Activated CD4-positive, alpha-beta T cell treated with anti-CD3 and anti-CD28 coated beads, Interleukin-2, amount 50 U/mL, for 48 hours (primary cell): Measurements from ENCODE around the gene FBXO39.
A peak's percentile ranks its signal among the peaks of the same experiment; 100 is the strongest.
"Not testable (repeated sequence)": the region's sequence is repeated elsewhere in the genome, so short reads cannot be mapped to it uniquely, and the experiment has no call there.

Experiments used
- DNase-seq, 2 experiments: peaks; one replicate each; pipeline ENCODE4 v3.0.0-alpha.2; 2020

FBXO39 gene

DNA sequence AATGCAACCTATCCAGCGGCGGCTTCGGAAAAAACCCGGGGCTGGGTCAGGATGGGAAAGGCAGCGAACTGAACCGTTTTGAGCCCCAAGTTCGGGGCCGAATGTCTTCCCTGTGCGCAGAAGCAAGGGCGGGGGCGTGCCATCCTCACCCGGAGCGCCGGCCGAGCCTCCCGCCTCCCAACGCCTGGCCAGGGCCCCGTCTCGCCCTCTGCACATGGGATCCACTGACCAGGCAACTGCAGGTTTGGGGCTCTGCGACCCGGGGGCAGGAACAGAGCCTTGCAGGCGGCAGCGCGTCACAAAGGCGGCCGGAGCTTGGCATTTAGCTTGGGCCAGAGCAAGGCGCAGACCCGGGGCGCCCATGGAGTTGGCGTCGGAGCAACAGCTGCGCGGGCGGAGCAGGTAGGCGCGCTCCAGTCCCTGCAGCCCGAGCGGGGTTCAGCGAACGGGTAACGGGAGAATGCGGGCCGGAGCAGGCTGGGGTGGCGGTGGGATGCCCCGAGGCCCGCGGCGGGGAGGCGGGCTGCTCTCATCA, at the start of gene FBXO39:
FBXO39 (plus strand) TSS at position 345 of the 535 bp plus-strand sequence. CDS start 3,654 bp downstream, outside the sequence.
- DNase-seq, result no peak

DNA sequence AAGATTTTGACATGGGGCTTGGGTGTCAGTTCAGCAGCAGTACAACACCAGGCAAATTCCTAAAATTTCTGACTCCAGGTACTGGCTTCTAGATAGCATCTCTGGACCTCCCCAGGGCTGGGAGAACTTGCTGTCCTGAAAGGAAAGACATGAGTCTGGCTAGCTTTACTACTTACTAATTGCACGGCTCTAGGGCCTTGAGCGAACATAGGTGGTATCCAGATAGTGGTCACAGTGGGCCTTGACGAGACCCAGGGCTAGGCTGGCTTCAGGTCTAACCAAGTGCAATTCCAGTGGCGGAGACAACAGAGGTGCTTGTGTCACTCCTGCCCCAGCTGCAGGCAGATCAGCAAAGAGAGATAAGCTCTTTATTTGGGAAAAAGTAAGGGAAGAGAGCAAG, 46.5 kb upstream of the FBXO39 start:
- no peak for DNase-seq

DNA sequence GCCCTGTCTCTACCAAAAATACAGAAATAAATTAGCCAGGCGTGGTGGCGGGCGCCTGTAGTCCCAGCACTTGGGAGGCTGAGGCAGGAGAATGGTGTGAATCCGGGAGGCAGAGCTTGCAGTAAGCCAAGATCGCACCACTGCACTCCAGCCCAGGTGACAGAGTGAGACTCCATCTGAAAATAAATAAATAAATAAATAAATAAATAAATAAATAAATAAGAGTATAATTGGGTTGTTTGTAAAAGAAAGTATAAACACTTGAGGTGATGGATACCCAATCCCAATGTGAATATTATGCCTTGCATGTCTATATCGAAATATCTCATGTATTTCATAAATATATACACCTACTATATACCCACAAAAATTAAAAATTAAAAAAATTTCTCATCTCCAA, 29.4 kb upstream of the FBXO39 start:
- DNase-seq, result not testable (repeated sequence)

DNA sequence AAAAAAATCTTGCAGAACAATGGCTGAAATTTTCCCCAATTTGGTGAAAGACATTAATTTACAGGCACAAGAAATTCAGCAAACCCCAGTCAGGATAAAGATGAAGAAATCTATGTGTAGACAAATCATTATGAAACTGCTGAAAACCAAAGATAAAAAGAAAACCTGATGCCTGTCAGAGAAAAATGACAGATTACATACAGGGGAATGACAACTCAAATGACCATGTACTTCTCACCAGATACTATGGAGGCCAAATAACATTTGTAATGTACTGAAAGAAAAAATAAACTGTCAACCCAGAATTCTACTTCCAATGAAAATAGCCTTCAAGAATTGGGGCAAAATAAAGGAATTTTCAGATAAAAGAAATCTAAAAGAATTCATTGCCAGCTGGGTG, 27.4 kb upstream of the FBXO39 start:
- DNase-seq, result no peak

DNA sequence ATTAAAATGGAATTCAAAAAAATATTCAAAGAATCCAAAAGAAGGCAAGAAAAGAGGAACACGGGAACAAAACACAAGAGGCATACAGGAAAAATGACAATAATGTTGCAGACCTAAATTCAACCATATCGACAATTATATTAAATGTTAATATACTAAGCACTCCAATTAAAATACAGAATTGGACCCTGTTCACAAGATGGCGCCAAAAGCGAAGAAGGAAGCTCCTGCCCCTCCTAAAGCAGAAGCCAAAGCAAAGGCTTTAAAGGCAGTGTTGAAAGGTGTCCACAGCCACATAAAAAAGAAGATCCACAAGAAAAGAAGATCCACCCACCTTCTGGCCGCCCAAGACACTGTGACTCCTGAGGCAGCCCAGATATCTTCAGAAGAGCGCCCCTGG, 26.5 kb upstream of the FBXO39 start:
- DNase-seq, result no peak

DNA sequence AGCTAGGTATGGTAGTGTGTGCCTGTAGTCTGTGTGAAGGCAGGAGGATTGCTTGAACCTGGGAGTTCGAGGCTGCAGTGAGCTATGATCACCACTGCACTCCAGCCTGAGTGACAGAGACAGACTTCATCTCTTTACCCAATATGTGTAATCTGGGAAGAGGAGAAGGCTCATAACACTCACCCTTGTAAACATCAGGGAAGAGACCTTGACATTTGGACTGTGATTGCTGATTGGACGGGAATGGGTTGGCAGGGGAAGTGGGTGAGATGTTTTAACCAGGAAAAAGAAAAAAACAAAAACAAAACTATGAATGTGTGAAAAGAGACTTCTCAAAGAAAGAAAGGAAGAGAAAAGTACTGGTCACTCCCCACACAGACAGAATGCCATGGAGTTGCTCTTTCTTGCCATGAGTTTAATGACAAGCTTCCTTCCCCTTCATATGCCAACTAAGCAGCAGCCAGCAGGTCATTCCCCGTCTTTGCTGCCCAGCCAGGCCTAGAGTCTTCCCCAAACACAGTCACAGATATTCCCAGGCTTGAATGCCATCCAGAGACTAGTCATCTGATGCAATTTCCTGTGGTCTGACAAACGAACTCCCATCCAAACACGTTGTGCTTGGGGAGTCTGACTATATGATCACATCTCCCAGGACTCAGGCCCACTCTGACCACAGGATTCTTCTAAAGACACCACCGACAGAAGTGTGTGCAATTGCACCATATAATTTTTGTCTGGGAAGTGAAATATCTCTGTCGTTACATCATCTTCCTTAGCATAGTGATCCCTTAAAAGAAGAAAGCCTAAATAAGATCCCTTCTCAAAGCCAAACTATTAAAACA, 23.7 kb upstream of the FBXO39 start:
- DNase-seq, result no peak

DNA sequence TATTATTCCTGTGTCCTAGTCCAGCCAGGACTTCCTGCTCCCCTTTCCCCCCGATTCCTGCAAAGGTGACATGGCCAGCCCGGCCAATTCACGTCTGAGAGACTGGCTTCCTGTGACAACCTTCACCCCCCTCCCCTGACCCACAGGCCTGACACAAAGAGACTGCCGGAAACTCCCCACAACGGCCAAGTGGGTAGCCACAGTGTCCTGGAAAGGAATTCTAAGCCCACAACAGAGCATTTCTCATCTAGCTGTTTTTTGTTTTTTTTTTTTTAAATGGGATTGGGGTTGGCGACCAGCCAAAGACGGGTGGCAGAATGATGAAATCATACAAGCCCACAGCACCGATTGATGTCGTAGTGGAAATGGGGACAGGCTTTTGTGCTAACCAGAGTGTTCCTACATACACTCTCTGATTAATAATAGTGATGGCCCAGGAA, 23.0 kb upstream of the FBXO39 start:
- no peak for DNase-seq

DNA sequence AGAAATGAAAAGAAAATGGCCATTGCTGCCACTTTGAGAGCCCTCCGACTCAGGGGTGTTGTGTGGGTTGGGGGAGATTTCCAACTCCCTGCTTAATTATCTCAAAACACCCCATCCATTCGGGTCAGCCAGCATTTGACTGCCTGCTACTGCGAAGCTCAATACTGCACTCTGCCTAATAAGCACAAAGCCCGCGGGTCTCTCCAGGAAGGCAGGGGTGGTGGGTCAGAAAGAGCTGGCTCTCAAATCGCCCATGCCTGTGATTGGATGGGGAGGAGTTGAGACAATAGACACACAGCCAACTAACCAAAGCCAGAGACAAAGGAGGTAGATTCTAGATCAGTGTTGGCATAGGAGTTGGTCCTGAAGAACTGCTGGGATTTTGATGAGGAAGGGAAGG, 22.5 kb upstream of the FBXO39 start:
- DNase-seq, result no peak

DNA sequence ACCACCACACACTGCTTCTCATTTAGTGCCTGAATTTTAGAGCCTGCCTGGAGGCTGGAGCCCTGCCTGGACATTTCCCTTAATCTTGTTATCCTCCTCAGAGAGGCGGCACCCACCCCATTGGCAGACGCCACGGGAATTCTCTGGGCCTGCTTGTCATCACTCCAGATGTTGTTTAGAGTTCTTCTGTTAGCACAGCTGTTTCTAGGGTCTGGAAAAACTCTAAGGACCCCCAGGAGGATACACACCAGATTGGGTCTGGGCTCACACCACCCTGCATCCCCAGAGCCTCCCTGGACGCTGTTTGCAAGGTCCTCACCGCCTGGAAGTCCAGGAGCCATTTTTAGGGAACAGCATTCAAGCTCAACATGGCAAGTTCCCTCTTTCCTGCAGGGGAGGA, 20.7 kb upstream of the FBXO39 start:
- DNase-seq, result no peak

DNA sequence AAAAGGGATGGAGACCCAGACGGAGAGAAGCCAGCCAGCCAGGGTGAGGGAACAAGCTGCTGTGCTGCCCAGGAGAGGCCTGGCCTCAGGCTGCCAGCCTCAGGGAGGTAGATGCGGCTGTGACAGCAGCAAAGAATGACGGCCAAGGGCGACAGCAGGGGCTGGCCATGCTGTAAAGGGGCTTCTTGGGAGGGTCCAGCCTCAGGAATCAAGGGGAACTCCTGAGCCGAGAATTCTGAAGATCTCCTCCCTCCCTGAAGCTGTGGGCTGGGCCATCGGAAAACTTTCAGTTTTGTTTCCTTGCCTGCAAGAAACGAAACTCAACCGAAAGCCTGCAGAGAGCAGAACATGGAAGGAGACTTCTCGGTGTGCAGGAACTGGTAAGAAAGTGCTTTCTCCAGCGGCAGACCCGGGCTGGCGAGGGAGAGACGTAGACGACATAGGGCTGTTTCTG, 20.3 kb upstream of the FBXO39 start, which contains the start of gene XAF1:
XAF1 (plus strand) TSS at position 316 of the 454 bp plus-strand sequence; CDS start at position 349, 33 bp downstream.
- DNase-seq, result peak; percentile 36 to 46

DNA sequence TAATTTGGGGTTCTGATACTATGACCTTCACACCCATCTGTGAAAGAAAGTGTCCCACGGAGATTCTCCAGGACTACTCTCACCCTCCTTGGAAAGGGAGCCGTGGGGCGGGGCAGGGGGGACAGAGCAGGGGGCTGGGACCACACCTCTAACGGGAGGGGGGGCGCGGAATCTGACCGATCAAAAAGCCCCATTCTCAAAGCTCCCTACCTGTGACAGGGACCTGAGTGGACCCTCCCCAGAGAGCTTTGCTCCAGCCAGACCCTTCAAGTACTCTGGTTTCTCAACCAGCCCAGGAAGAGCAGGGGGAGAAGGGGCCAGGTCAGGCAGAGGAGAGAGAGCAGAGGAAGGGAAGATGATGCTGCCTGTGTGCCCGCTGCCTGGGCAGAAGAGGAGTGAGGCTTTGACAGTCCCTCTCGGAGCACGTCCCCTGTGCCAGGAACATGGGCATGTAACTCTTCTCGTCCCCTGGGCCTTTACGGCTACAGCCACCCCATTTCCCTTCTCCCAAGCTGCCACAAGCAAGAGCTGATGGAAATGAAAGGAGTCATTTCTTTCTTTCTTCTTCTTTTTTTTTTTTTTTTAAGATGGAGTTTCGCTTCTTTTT, 19.5 kb upstream of the FBXO39 start:
- peak; percentile 21 to 24 for DNase-seq

DNA sequence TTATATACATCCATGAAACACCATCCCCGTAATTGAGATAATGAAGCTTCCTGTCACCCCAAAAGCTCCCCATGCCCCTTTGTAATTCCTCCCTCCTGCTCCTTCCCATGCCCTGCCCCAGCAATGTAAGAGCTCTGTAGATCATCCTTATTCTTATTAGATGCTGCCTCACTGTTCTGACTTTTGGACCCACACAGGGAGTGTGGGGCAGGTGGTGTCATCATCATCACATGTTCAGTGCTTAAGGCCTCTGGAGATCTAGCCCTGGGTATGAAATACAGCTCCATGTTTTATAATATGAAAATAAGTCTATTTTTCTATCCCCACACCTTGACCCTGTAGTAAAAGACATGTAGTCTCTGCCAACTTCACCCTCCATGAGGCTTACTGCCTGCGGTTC, 18.3 kb upstream of the FBXO39 start:
- DNase-seq, result no peak

DNA sequence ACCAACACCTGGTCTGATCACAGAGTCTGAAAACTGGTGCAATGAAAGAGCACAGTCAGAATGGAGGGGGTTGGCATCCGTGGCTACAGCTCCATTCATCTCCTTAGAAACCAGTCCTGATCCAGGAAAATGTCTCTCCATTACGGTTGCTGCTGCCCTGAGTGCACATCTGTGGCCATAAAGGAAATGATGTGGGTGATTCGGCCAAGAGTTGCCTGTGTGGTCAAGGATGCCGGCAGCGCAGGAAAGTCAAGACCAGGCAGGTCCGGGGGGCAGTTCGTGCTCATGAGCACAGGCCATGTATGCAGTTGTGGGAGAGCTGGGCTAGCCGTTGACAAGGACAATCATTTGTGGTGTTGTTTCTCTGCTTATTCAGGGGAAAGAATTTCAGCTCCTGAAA, 14.2 kb upstream of the FBXO39 start:
- DNase-seq, result no peak

DNA sequence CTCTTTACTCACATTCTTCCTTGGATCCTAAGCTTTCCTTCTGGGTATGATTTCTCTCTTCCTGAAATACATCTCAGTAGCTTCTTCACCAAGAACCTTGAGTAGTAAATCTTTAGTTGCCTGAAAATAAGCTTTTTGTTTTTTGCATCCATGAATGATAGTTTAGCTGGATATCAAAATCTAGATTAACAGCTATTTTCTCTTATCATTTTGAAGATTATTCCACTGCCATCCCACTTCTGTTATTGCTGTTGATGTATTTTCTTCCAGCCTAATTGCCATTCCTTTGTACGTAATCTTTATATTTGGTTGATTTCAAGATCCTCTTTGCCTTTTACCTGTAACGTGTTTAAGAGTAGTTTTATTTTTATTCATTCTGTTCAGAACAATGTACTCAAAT, 7.6 kb upstream of the FBXO39 start:
- DNase-seq, result no peak

DNA sequence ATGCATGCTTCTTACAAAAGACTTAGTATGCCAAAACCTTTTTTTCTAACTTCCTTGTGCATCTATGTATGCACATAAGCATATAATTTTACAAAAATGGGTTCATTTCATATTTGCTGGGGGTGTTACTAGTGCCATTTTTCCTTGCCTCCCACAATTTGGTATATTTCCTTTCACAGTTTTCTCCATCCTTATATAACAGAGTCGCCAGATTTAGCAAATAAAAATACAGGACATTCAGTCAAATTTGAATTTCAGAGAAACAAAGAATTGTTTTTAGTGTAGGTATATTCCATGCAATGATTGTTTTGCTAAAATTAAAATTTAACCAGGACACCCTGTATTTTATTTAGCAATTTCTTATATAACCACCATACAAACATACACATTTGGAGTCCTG, 4.0 kb upstream of the FBXO39 start:
- no peak for DNase-seq

DNA sequence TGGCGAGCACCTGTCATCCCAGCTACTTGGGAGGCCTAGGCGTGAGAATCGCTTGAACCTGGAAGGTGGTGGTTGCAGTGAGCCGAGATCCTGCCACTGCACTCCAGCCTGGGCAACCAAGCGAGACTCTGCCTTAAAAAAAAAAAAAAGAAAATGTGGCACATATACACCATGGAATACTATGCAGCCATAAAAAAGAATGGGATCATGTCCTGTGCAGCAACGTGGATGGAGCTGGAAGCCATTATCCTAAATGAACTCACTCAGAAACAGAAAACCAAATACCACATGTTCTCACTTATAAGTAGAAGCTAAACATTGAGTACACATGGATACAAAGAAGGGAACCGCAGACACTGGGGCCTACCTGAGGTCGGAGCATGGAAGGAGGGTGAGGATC, 1.1 kb upstream of the FBXO39 start:
- not testable (repeated sequence) for DNase-seq

DNA sequence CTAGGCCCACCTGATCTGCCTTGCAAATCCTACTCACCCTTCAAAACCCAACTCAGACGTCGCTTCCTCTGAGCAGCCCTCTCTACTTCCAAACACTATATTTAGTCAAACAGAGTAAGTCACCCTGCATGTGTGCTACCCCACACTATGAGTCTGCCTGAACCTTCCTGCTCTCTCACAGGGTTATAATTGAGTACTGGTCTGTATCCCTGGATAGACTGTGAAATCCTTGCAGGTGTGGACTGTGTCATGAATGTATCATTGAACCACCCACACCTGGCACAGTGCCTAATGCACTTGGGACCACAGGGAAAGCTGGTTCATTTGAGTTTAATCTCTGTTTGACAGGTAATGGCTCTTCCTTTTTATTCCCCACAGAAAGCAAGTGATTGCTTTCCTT, 3.4 kb downstream of the FBXO39 start:
- no peak for DNase-seq

DNA sequence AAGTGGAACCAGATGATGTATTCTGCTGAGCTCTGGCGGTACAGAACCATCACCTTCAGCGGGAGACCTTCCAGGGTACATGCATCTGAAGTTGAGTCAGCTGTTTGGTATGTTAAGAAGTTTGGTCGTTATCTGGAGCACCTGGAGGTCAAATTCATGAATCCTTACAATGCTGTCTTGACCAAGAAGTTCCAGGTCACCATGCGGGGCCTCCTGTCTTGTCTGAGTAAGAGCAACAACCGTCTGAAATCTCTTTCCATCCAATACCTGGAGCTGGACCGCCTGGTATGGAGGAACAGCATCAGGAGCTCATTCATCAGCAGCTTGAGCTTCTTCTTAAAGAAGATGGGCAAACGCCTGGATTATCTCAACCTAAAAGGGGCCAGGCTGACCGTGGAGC, 4.0 kb downstream of the FBXO39 start:
- no peak for DNase-seq

DNA sequence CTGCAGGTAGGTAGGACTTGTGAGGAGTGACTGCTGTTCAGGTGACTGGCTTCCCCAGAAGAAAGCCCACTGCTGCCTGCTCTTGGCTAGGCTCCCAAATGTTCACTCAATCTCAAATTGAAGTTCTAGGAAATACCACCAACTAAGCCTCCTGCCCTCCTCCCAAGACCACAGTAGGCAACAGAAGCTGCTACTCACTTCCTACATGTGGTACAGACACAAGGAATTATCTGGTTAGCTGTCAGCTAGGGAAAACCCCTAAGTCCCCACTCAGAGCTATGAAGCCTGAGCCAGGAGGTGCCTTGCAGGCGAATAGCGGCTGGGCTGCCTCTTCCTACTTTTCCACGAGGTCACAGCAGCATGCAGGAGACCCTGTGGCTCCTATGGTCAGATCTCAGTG, 4.9 kb downstream of the FBXO39 start:
- DNase-seq, result no peak

DNA sequence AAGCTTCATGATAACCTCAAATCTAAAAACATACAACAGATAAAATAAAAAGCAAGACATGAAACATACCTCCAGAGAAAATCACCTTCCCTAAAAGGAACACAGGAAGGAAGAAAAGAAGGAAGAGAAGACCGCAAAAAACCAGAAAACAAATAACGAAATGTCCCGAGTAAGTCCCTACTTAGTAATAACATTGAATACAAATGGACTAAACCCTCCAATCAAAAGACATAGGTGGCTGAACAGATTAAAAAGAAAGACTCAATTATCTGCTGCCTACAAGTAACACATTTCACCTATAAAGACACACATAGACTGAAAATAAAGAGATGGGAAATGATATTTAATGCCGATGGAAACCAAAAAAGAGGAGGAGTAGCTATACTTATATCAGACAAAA, 6.2 kb downstream of the FBXO39 start:
- no peak for DNase-seq

DNA sequence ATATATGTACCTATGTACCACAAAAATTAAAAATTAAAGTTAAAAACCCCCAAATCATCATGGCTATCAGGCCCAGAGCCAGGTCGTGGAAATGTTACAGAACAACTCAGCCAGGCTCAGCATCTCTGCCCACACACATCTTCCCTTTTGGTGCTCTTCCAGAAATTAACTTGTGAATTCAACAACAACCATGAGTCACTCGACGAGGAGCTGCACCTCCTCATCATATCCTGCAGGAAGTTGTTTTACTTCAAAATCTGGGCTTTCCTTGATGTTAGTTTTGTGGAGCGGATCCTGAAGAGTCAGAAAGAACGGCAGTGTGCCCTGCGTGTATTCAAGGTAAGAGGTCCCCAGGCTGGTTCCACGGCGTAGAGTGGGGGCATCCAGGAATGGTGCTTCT, 10.6 kb downstream of the FBXO39 start:
- no peak for DNase-seq

DNA sequence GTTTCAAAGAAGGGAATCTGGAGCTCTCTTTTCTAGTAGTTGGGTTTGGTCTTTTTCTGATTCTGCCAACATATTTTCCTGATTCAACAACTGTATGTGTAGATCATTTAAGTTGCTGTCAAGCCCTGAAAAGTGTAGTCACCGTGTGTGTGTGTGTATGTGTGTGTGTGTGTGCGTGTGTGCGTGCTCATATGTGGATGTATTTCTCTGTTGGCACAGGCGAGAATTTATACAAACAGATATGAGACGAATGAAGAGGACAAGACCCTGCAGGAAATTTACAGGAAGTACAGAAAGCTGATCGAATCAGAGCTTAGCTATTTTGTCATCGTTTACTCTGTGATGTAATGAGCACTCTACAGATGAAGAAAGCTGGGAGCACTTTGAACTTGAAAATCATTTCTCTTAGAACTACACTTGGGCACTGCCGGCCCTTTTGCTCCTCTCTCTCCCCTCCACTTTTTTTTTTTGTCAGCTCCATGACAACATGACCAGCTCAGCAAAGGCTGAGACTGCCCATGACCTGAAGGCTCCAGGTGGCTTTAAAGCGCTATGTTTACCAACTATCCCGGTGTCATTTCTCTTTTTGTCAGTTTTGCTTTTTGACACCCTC, 11.2 kb downstream of the FBXO39 start:
- DNase-seq, result no peak

DNA sequence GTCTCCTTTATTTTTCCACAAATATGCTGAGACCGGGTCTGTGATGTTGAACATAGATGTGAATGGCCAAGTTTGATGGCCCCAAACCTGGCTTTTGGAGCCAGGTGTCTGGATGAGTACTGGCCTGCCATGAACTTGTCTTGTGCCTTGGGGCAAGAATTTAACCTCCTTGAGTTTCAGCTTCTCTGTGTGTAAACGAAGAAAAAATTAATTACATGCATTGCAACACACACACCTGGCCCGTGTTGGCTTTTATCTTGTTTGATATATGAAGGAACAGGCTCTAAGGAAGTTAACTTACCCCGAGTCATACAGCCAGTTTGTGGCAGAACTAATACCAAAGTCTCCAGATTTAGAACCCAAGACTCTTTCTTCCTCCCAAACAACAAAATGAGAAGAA, 13.1 kb downstream of the FBXO39 start:
- no peak for DNase-seq
